Endothelial cell of umbilical vein (primary cell): ENCODE results near the gene AKAP11. TPM values are rescaled to one million over a fixed set of nuclear protein-coding genes. Genes with fewer than 3 reads are reported as not detected.

Source experiments
- BruUV-seq: library from RNA; stranded (reverse); fragments of 400-500 nt; replicated peaks from 2 replicates; lab custom pipeline; 2021; lab: Mats Ljungman, UMichigan
- CTCF ChIA-PET: fragments of 300-600, 350-600 bp; sonication (Branson Sonifier 250); formaldehyde crosslinking; loops from one replicate; lab custom pipeline; 2021; ENCODE audit warnings: antibody characterized with exemption, inconsistent platforms; lab: Charles Lee
- POLR2A ChIA-PET: fragments of 300-600, 350-600 bp; sonication (Branson Sonifier 250); formaldehyde crosslinking; loops from one replicate; lab custom pipeline; 2021; ENCODE audit warnings: antibody characterized with exemption, inconsistent platforms; lab: Charles Lee
- DNase-seq: peaks from one replicate; pipeline ENCODE4 v3.0.0-alpha.2; 2011; ENCODE audit warnings: low read depth, low spot score
- FAIRE-seq: peaks from 2 replicates; lab custom pipeline; 2011; peaks lifted over from hg19 to GRCh38; lab: Jason Lieb, UNC
- H2AFZ ChIP-seq: 2 replicates; pipeline ENCODE4 v1.6.0; 2012; ENCODE audit warnings: low read depth, low read length, control low read depth, inconsistent platforms
- H3K27ac ChIP-seq: 2 replicates; pipeline ENCODE4 v1.5.1; 2011; ENCODE audit warnings: low read depth, mild to moderate bottlenecking, control low read depth, low read length, moderate library complexity; ENCODE audit not compliant: insufficient read depth
- H3K27me3 ChIP-seq, 2 experiments: 2 replicates each; pipeline versions ENCODE4 v1.6.0 to v1.6.1; 2011; ENCODE audit warnings: low read length in 2 of 2, mixed read lengths in 1 of 2; ENCODE audit not compliant: control insufficient read depth in 2 of 2, insufficient read depth in 2 of 2
- H3K36me3 ChIP-seq, 2 experiments: 2 replicates in 1 of 2; 3 replicates in 1 of 2; pipeline ENCODE4 v1.5.1; 2011; ENCODE audit warnings: low read length in 2 of 2, mild to moderate bottlenecking in 1 of 2, moderate library complexity in 1 of 2; ENCODE audit not compliant: control insufficient read depth in 2 of 2, insufficient read depth in 2 of 2; ENCODE audit errors: extremely low read depth in 1 of 2
- H3K4me1 ChIP-seq: 3 replicates; pipeline ENCODE4 v1.5.1; 2011; ENCODE audit warnings: mild to moderate bottlenecking, low read length; ENCODE audit not compliant: control insufficient read depth, insufficient read depth; ENCODE audit errors: extremely low read depth
- H3K4me2 ChIP-seq: 2 replicates; pipeline ENCODE4 v1.6.1; 2011; ENCODE audit warnings: low read length, control low read depth, mixed read lengths; ENCODE audit not compliant: insufficient read depth
- H3K4me3 ChIP-seq, 3 experiments: fragments of 200-600 bp in 1 of 3; sonication (generic), shearing (Covaris generic) in 1 of 3; replicated peaks in 1 of 3; 2 replicates each; pipeline ENCODE4 v1.5.1; 2011 to 2016; ENCODE audit warnings: control low read depth in 3 of 3, low read length in 3 of 3, mild to moderate bottlenecking in 2 of 3, inconsistent platforms in 1 of 3, low read depth in 1 of 3, moderate library complexity in 1 of 3; ENCODE audit not compliant: insufficient read depth in 1 of 3
- H3K79me2 ChIP-seq: 2 replicates; pipeline ENCODE4 v1.6.0; 2012; ENCODE audit warnings: low read length, inconsistent platforms; ENCODE audit not compliant: control insufficient read depth, insufficient read depth
- H3K9ac ChIP-seq: replicated peaks from 2 replicates; pipeline ENCODE3; 2011; ENCODE audit warnings: low read length, control low read depth; ENCODE audit not compliant: insufficient read depth; ENCODE audit errors: extremely low read depth
- H3K9me1 ChIP-seq: replicated peaks from 3 replicates; pipeline ENCODE4 v1.6.0; 2011; ENCODE audit warnings: mild to moderate bottlenecking, low read length; ENCODE audit not compliant: control insufficient read depth, insufficient read depth; ENCODE audit errors: extremely low read depth
- H3K9me3 ChIP-seq: replicated peaks from 2 replicates; pipeline ENCODE4 v1.5.1; 2012; ENCODE audit warnings: low read length, inconsistent platforms; ENCODE audit not compliant: control insufficient read depth, insufficient read depth
- H4K20me1 ChIP-seq: replicated peaks from 2 replicates; pipeline ENCODE3; 2011; ENCODE audit warnings: mild to moderate bottlenecking, low read length; ENCODE audit not compliant: control insufficient read depth, insufficient read depth; ENCODE audit errors: extremely low read depth
- EZH2 ChIP-seq: IDR thresholded peaks from 2 replicates; pipeline ENCODE4 v1.6.1; 2012; ENCODE audit warnings: borderline replicate concordance, low read depth, mild to moderate bottlenecking, moderate library complexity, low read length, inconsistent platforms; ENCODE audit not compliant: severe bottlenecking
- FOS ChIP-seq: IDR thresholded peaks from 2 replicates; pipeline ENCODE4 v1.6.1; 2011; ENCODE audit warnings: mild to moderate bottlenecking, low read length, moderate library complexity, borderline replicate concordance; ENCODE audit not compliant: insufficient read depth
- GATA2 ChIP-seq: IDR thresholded peaks from 2 replicates; pipeline ENCODE4 v1.7.0; 2011; ENCODE audit warnings: low read depth, mild to moderate bottlenecking, moderate library complexity, mixed read lengths, low read length; ENCODE audit not compliant: insufficient read length, insufficient read depth
- JUN ChIP-seq: IDR thresholded peaks from 2 replicates; pipeline ENCODE4 v1.6.1; 2011; ENCODE audit warnings: borderline replicate concordance, low read depth; ENCODE audit not compliant: insufficient read length, insufficient read depth
- MYC ChIP-seq: IDR thresholded peaks from one replicate; pipeline ENCODE4 v1.6.1; 2011; ENCODE audit warnings: mild to moderate bottlenecking, low read depth, low read length
- POLR2A ChIP-seq: IDR thresholded peaks from 2 replicates; pipeline ENCODE4 v1.6.1; 2012; ENCODE audit warnings: low read depth, mild to moderate bottlenecking, control low read depth, low read length
- POLR2AphosphoS5 ChIP-seq: IDR thresholded peaks from 2 replicates; pipeline ENCODE4 v1.6.1; 2012; ENCODE audit warnings: low read depth, mild to moderate bottlenecking, control low read depth, low read length, moderate library complexity; ENCODE audit not compliant: insufficient read depth
- dilution Hi-C: fragments of 300-500 bp; cut with MboI; formaldehyde crosslinking; loops from one replicate; pipeline ENCODE4 v1.15.0; 2019; ENCODE audit warnings: low sequenced_read_pairs; ENCODE audit not compliant: extremely low pct_ligation_motif_present
- intact Hi-C: fragments of 100-400 bp; cut with micrococcal nuclease; formaldehyde crosslinking; loops from one replicate; pipeline ENCODE4 v1.10.0; 2022
- polyA plus RNA-seq, 4 experiments: library from polyadenylated mRNA; depleted of rRNA in 3 of 4; stranded (reverse) in 3 of 4; unstranded in 1 of 4; fragments of >200 nt; gene quantifications; 2 replicates each; pipeline versions ENCODE4 v1.2.1 to v1.2.3, GENCODE V29; 2011 to 2012; ENCODE audit warnings: missing spikeins in 1 of 4
- total RNA-seq: library from RNA; stranded (reverse); gene quantifications from 2 replicates; pipeline ENCODE4 v1.2.3, GENCODE V29; 2021
- TF ChIP-seq, protein P1 (sequence below), 2 donors: IDR thresholded peaks; 1 replicate in 1 of 2; 2 replicates in 1 of 2; pipeline ENCODE4 v1.5.1; 2011; ENCODE audit warnings: low read length in 2 of 2, mild to moderate bottlenecking in 2 of 2, moderate library complexity in 2 of 2, control low read depth in 1 of 2, inconsistent platforms in 1 of 2, low read depth in 1 of 2; ENCODE audit not compliant: insufficient read depth in 1 of 2; ENCODE audit errors: extremely low read depth in 1 of 2
- TF ChIP-seq, protein P2 (sequence below): IDR thresholded peaks from 2 replicates; pipeline ENCODE4 v1.6.1; 2011; ENCODE audit not compliant: insufficient read depth, insufficient read length

AKAP11 gene
- total and polyA plus RNA-seq, 2 donors (not counting 3 experiments of a cell fraction or from before 2014, with no cell fraction given) = 4.9 to 20.2 TPM

DNA sequence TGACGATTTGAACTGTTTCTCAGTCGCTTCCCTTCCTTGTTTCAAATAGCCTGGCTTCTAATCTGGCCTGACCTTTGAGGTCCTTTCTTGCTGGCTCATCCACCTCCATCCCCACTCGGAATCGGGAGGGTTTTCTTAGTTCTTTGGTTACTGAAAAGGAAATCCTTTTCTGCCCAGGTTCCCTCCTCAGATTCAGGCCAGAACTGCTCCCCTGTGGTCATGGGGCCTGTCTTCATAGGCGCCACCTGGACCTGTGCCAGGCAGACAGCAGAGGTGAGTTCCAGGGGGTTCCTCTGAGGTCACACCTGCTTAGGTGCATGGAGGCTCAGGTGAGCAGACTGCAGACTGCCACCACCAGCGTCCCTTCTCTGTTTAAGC, 62.4 kb downstream of the AKAP11 start:
- H3K4me1 ChIP-seq = no peaks in the 10 kb centered on the region
- ChIA-PET POLR2A (no interaction called here), CTCF (interaction anchor here (0.6 to 1.5 kb wide), 35 partner anchors 10 to 1541 kb away, joined by 3 to 15 read pairs (median 4); no protein-coding TSS in a partner anchor)
- no peak overlapping the region for H3K9ac ChIP-seq
- TF ChIP-seq FOS = no peak
- no peak for TF ChIP-seq POLR2AphosphoS5
- TF ChIP-seq, protein P1, sequence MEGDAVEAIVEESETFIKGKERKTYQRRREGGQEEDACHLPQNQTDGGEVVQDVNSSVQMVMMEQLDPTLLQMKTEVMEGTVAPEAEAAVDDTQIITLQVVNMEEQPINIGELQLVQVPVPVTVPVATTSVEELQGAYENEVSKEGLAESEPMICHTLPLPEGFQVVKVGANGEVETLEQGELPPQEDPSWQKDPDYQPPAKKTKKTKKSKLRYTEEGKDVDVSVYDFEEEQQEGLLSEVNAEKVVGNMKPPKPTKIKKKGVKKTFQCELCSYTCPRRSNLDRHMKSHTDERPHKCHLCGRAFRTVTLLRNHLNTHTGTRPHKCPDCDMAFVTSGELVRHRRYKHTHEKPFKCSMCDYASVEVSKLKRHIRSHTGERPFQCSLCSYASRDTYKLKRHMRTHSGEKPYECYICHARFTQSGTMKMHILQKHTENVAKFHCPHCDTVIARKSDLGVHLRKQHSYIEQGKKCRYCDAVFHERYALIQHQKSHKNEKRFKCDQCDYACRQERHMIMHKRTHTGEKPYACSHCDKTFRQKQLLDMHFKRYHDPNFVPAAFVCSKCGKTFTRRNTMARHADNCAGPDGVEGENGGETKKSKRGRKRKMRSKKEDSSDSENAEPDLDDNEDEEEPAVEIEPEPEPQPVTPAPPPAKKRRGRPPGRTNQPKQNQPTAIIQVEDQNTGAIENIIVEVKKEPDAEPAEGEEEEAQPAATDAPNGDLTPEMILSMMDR (IDR thresholded peaks at IDR 0.05; ENCODE audit: extremely low read depth in 1 of 2, insufficient read depth in 1 of 2, low read depth in 1 of 2, low read length in 2 of 2) = no peak
- no peak for TF ChIP-seq GATA2
- TF ChIP-seq POLR2A = no peak
- TF ChIP-seq MYC = no peak
- no peak for TF ChIP-seq EZH2
- TF ChIP-seq, protein P2, sequence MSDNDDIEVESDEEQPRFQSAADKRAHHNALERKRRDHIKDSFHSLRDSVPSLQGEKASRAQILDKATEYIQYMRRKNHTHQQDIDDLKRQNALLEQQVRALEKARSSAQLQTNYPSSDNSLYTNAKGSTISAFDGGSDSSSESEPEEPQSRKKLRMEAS = no peak
- no peak for TF ChIP-seq JUN
- DNase-seq (no peak), FAIRE-seq (no peak)
- H4K20me1 ChIP-seq = no peaks in the 10 kb centered on the region
- dilution Hi-C loops = no loop called here
- H3K4me3 ChIP-seq = no peak overlapping the region
- intact Hi-C loops = loop anchor here (2.0 kb wide), 1 partner anchor 260 kb away; no protein-coding TSS in a partner anchor
- no peak overlapping the region for H3K4me2 ChIP-seq
- no peak overlapping the region for H2AFZ ChIP-seq
- no TSS peak for BruUV-seq
- H3K36me3 ChIP-seq = no peaks in the 10 kb centered on the region
- H3K9me1 ChIP-seq = no peaks in the 10 kb centered on the region
- H3K79me2 ChIP-seq = no peaks in the 10 kb centered on the region
- H3K9me3 ChIP-seq = no peaks in the 10 kb centered on the region
- no peak overlapping the region for H3K27ac ChIP-seq
- peaks cover 2 to 6% of the 10 kb centered on the region in 2 experiments for H3K27me3 ChIP-seq
